Neural cell (in vitro differentiated cells): Measurements from ENCODE around the gene HIGD2B. TPM values are rescaled to one million over a fixed set of nuclear protein-coding genes. Genes with fewer than 3 reads are reported as not detected.

Source experiments
- H2AFZ ChIP-seq: fragments of 200-600, 300-800 bp; sonication (generic), shearing (Covaris generic); 2 replicates; pipeline ENCODE4 v1.6.0; 2014; ENCODE audit warnings: low read depth, mild to moderate bottlenecking, antibody characterized with exemption, low read length, moderate library complexity
- H3F3A ChIP-seq: fragments of 200-600 bp; shearing (Covaris generic); 2 replicates; pipeline ENCODE4 v1.6.1; 2016; ENCODE audit warnings: mild to moderate bottlenecking, moderate library complexity, mixed read lengths, antibody characterized with exemption, low read length; ENCODE audit not compliant: insufficient read depth, poor library complexity, severe bottlenecking
- H3K27ac ChIP-seq: fragments of 200-600, 300-800 bp; sonication (generic), shearing (Covaris generic); 2 replicates; pipeline ENCODE4 v1.5.1; 2014; ENCODE audit warnings: mild to moderate bottlenecking, low read length, moderate library complexity
- H3K27me3 ChIP-seq: fragments of 300-800, 200-600 bp; sonication (generic), shearing (Covaris generic); 2 replicates; pipeline ENCODE4 v1.6.0; 2014; ENCODE audit warnings: mild to moderate bottlenecking, low read depth, low read length, moderate library complexity; ENCODE audit not compliant: insufficient read depth
- H3K36me3 ChIP-seq: fragments of 300-800, 200-600 bp; sonication (generic), shearing (Covaris generic); 2 replicates; pipeline ENCODE4 v1.5.1; 2014; ENCODE audit warnings: mild to moderate bottlenecking, antibody characterized with exemption, low read length, moderate library complexity; ENCODE audit not compliant: insufficient read depth
- H3K4me2 ChIP-seq: fragments of 300-800, 200-600 bp; sonication (generic), shearing (Covaris generic); 2 replicates; pipeline ENCODE4 v1.6.0; 2014; ENCODE audit warnings: mild to moderate bottlenecking, low read length
- H3K4me3 ChIP-seq: fragments of 300-800, 200-600 bp; sonication (generic), shearing (Covaris generic); 2 replicates; pipeline ENCODE4 v1.5.1; 2014; ENCODE audit warnings: mild to moderate bottlenecking, low read length, moderate library complexity
- H3K79me2 ChIP-seq: fragments of 200-600 bp; shearing (Covaris generic); replicated peaks from 2 replicates; pipeline ENCODE4 v1.6.0; 2014; ENCODE audit warnings: mild to moderate bottlenecking, low read length, moderate library complexity; ENCODE audit not compliant: insufficient read depth
- H3K9ac ChIP-seq: fragments of 300-800, 200-600 bp; sonication (generic), shearing (Covaris generic); 2 replicates; pipeline ENCODE4 v1.6.1; 2016; ENCODE audit warnings: mild to moderate bottlenecking, low read length, mixed read lengths
- H3K9me2 ChIP-seq: fragments of 200-600 bp; shearing (Covaris generic); 2 replicates; pipeline ENCODE4 v1.6.1; 2016; ENCODE audit warnings: mild to moderate bottlenecking, low read length, mixed read lengths; ENCODE audit not compliant: insufficient read depth
- H3K9me3 ChIP-seq: fragments of 200-600, 300-800 bp; sonication (generic), shearing (Covaris generic); 2 replicates; pipeline ENCODE4 v1.6.1; 2016; ENCODE audit warnings: mild to moderate bottlenecking, mixed run types, low read length, moderate library complexity, mixed read lengths
- H4K20me1 ChIP-seq: fragments of 200-600 bp; shearing (Covaris generic); 2 replicates; pipeline ENCODE4 v1.6.1; 2016; ENCODE audit warnings: mild to moderate bottlenecking, mixed run types; ENCODE audit not compliant: insufficient read depth
- CTCF ChIP-seq: fragments of 450-650 bp; IDR thresholded peaks from 2 replicates; pipeline ENCODE4 v1.5.1; 2014; ENCODE audit warnings: antibody characterized with exemption, mild to moderate bottlenecking, moderate library complexity; ENCODE audit not compliant: poor library complexity, severe bottlenecking
- EP300 ChIP-seq: fragments of 450-650 bp; conservative IDR thresholded peaks from 2 replicates; pipeline ENCODE4 v1.6.1; 2014; ENCODE audit warnings: antibody characterized with exemption, mild to moderate bottlenecking, moderate library complexity; ENCODE audit not compliant: poor library complexity, severe bottlenecking
- EZH2 ChIP-seq: fragments of 200-600, 300-800 bp; shearing (Covaris generic), sonication (generic); IDR thresholded peaks from 2 replicates; pipeline ENCODE4 v1.6.1; 2014; ENCODE audit warnings: antibody characterized with exemption, low read length, borderline replicate concordance, mild to moderate bottlenecking; ENCODE audit not compliant: insufficient read depth, poor library complexity, severe bottlenecking
- MXI1 ChIP-seq: fragments of 450-650 bp; conservative IDR thresholded peaks from 2 replicates; pipeline ENCODE4 v1.6.1; 2014; ENCODE audit warnings: antibody characterized with exemption, mild to moderate bottlenecking; ENCODE audit not compliant: poor library complexity, severe bottlenecking
- POLR2AphosphoS5 ChIP-seq: IDR thresholded peaks from 2 replicates; pipeline ENCODE4 v1.6.1; 2012
- RAD21 ChIP-seq: fragments of 450-650 bp; conservative IDR thresholded peaks from 2 replicates; pipeline ENCODE4 v1.6.1; 2014; ENCODE audit warnings: antibody characterized with exemption, mild to moderate bottlenecking, moderate library complexity
- REST ChIP-seq: IDR thresholded peaks from 2 replicates; pipeline ENCODE4 v1.6.1; 2012; ENCODE audit warnings: borderline replicate concordance
- SMC3 ChIP-seq: fragments of 450-650 bp; conservative IDR thresholded peaks from 2 replicates; pipeline ENCODE4 v1.6.1; 2014; ENCODE audit warnings: antibody characterized with exemption, mild to moderate bottlenecking, moderate library complexity; ENCODE audit not compliant: poor library complexity
- TAF1 ChIP-seq: IDR thresholded peaks from 2 replicates; pipeline ENCODE4 v1.6.1; 2012; ENCODE audit warnings: low read depth
- polyA minus RNA-seq: library from RNA; depleted of rRNA, polyadenylated mRNA; stranded (reverse); fragments of >200 nt; gene quantifications from 2 replicates; pipeline ENCODE4 v1.2.3, GENCODE V29; 2014
- polyA plus RNA-seq: library from polyadenylated mRNA; depleted of rRNA; stranded (reverse); fragments of >200 nt; gene quantifications from 2 replicates; pipeline ENCODE4 v1.2.3, GENCODE V29; 2014

The HIGD2B gene, protein sequence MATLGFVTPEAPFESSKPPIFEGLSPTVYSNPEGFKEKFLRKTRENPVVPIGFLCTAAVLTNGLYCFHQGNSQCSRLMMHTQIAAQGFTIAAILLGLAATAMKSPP
- not detected in 2 replicates for polyA plus RNA-seq
- not detected in 2 replicates for polyA minus RNA-seq

DNA sequence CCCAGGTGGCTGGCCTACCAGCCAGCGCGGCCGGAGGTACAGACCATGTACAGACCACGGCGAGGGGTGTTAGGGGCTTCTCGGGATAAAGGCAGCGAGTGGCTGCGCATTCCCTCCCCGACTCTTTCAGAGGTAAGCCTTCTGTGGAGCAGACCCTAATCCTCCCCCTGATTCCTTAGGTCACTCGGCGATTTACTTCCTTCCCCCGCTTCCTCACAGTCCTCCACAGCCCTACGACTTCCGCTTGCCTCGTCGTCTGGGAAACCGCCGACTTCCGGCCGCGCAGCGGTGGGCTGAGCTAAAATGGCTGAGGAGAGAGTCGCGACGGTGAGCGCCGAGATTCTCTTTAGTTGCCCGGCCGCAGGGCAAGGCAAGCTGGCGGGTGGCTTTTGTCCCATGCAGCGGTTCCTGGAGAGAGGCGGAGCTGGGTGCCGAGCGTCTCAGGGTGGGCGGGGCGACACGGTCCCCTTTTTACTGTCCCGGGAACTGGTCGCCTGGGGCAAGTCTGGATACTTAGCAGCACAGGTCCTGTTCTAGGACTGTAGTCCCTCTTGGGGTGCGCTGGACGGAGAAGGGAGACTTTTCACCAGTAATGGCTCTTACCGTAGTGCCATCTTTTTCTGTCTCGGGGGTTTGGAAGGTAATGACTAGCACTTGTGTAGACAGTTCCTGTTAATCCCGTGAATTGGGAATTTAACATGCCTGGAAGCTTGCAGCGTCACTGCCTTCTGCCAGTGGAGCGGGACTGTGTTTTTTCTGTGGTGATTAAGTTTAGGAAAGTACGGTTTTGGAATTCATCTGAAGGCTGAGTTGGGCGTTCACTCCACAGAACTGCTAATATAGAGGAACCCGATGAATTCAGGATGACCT, at the start of gene HIGD2B, which contains the start of gene BBS4:
TSS of gene HIGD2B (minus strand) at position 258 of the 870 bp plus-strand sequence. CDS start 9,808 bp downstream, outside the sequence.
TSS of gene BBS4 (plus strand) at position 283 of the 870 bp plus-strand sequence. CDS start at position 304, 21 bp downstream.
- peaks cover 23% of the 10 kb centered on the region for H3K79me2 ChIP-seq
- no peaks in the 10 kb centered on the region for H3F3A ChIP-seq
- H3K4me2 ChIP-seq: peak within 1 kb of the TSS; percentile 91
- TF ChIP-seq EP300 (no peak), REST (peak; percentile 85), MXI1 (peak; percentile 79), SMC3 (no peak), TAF1 (peak; percentile 96), CTCF (no peak), EZH2 (no peak), POLR2AphosphoS5 (peak; percentile 90)
- H3K9me2 ChIP-seq: no peaks in the 10 kb centered on the region
- H4K20me1 ChIP-seq: no peaks in the 10 kb centered on the region
- H3K9me3 ChIP-seq: no peaks in the 10 kb centered on the region
- H3K9ac ChIP-seq: peak within 1 kb of the TSS; percentile 80
- peak within 1 kb of the TSS; percentile 81 for H3K4me3 ChIP-seq
- H2AFZ ChIP-seq: peak within 1 kb of the TSS; percentile 96
- H3K36me3 ChIP-seq: no peaks in the 10 kb centered on the region
- peak within 1 kb of the TSS; percentile 87 for H3K27ac ChIP-seq
- H3K27me3 ChIP-seq: no peaks in the 10 kb centered on the region

DNA sequence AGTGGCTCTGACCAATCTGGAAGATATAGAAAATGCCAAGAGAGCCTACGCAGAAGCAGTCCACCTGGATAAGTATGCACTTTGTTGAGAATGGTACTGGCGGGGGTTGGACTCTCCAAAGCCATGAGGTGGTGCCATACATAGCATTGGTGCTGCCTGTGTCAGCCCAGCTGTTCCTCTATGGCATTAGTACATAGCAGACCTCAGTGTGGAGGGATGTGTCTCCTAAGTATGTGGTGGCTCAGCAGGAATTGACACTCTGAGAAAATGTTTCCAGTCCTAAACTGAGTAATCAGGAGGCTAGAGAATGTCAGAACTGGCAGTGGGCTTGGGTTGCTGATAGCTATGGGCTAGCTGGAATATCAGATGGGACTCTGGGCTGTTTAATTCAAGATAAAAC, 49.1 kb upstream of the HIGD2B start:
- Histone ChIP-seq H3K27me3 (no peaks in the 10 kb centered on the region), H3K4me3 (no peak overlapping the region), H3K4me2 (no peak overlapping the region), H3K79me2 (no peaks in the 10 kb centered on the region), H4K20me1 (no peaks in the 10 kb centered on the region), H2AFZ (no peak overlapping the region), H3F3A (no peaks in the 10 kb centered on the region), H3K36me3 (peaks cover 5% of the 10 kb centered on the region), H3K9me3 (no peaks in the 10 kb centered on the region), H3K9me2 (no peaks in the 10 kb centered on the region), H3K9ac (no peak overlapping the region), H3K27ac (no peak overlapping the region)
- TF ChIP-seq CTCF (no peak), RAD21 (no peak), EP300 (no peak), REST (no peak), MXI1 (no peak), EZH2 (no peak), SMC3 (no peak), TAF1 (no peak), POLR2AphosphoS5 (no peak)
